ENCODE measurements around the gene GASK1A.

DNA sequence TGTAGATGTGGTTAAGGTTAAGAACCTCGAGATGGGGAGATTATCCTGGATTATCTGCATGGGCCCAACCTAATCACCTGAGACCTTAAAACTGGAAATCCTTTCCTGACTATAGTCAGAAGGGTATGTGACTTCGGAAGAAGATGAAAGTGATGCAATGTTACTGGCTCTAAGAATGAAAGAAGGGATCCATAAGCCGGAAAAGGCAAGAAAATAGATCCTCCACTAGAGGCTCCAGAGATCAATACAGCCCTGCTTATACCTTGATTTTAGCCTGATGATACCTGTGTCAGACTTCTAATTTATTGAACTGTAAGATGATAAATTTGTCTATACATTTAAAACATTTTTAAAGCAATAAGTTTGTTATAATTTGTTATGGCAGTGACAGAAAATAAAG lies 21.5 kb upstream of the GASK1A start:
- TF ChIP-seq, protein P1, sequence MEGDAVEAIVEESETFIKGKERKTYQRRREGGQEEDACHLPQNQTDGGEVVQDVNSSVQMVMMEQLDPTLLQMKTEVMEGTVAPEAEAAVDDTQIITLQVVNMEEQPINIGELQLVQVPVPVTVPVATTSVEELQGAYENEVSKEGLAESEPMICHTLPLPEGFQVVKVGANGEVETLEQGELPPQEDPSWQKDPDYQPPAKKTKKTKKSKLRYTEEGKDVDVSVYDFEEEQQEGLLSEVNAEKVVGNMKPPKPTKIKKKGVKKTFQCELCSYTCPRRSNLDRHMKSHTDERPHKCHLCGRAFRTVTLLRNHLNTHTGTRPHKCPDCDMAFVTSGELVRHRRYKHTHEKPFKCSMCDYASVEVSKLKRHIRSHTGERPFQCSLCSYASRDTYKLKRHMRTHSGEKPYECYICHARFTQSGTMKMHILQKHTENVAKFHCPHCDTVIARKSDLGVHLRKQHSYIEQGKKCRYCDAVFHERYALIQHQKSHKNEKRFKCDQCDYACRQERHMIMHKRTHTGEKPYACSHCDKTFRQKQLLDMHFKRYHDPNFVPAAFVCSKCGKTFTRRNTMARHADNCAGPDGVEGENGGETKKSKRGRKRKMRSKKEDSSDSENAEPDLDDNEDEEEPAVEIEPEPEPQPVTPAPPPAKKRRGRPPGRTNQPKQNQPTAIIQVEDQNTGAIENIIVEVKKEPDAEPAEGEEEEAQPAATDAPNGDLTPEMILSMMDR (IDR thresholded peaks at IDR 0.05): peak in 1 of 4 donors; percentile 13
- TF ChIP-seq POLR2A (IDR thresholded peaks at IDR 0.05): no peak
